GM21825 (cell line): ENCODE data around the gene CSNK2B.
A peak's percentile ranks its signal among the peaks of the same experiment; 100 is the strongest.
"Not testable (repeated sequence)": the region's sequence is repeated elsewhere in the genome, so short reads cannot be mapped to it uniquely, and the experiment has no call there.

ENCODE experiments used
- ATAC-seq: cut with Tn5 transposase; IDR thresholded peaks from one replicate; pipeline ENCODE4 v1.9.1; 2021; ENCODE audit warnings: mild to moderate bottlenecking, moderate library complexity; ENCODE audit not compliant: unreplicated experiment

The CSNK2B gene

DNA sequence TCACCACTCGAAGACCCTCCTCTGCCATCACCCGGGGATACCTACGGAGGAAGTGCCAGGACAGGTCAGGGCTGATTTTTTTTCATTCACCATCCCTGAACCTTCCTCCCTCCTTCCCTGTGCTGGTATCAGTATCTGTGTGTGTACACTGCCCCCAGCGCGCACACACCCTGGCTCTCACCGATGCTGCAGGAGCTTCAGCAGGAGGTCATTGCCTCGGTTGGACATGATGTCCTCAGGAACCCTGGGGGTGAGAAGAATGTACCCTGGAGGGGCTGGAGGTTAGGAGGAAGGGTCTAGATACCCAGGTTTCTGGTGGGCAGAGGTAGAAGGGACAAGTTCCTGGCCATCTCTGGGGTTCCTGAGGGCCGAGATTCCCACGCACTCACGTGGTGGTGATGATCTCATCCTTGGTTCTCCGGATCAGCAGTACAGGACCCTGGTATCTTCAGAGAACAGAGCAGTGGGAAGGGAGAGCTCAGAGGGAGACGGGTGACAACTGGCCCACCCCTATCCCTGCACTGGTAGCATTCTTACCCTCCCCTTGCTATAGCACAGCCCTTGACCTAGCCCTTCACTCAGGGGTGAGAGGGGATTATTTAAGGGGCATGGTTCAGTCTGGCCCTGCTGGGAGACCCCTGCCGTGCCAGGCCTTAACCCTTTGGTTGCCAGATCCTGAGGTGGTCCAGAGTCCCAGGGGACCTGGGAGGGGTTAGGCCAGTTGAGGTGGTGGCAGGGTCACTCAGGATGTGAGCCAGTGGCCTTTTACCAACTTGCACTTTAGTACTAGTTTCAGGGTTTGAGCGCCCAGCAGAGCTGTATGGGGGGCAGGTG is 22.2 kb downstream of the CSNK2B start:
- ATAC-seq = no peak

DNA sequence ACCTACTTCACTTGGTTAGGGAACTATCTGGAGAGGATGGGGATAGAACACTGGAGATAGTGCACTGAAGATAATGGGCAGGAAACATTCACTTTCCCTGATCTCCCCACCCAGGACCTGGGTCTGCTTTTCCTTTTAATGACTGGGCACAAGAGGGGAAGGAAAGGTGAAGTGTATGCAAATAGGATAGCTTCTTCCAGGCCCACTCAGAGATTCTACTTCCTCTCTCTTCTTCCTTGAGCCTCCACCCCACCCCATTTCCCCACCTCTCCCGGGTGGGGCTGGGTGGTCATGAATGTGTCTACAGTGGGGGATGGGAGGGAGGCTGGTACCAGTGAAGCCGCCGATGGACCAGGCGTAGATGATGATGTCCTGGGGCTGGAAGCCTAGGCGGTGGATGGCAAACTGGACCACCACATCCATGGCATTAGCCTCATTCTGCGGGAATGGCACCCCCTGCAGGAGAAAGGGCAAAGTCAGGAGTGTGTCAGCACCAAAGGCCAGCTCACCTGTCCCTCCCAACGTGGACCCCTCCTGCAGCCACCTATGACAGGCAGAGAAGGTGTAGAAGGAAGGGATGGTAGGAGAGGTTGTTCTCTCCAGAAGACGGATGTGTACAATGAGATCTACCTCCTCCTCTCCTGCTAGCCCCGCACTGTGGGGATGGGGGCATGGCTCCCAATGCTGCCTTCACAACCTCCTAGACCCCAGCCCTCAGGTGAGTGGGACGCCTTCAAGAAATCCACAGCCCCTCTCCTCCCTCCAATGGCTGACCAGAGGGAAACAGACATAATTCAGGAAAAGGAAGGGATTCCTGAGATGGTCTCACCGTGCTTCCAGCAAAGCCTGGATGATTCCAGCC is 23.6 kb downstream of the CSNK2B start:
- no peak for ATAC-seq

DNA sequence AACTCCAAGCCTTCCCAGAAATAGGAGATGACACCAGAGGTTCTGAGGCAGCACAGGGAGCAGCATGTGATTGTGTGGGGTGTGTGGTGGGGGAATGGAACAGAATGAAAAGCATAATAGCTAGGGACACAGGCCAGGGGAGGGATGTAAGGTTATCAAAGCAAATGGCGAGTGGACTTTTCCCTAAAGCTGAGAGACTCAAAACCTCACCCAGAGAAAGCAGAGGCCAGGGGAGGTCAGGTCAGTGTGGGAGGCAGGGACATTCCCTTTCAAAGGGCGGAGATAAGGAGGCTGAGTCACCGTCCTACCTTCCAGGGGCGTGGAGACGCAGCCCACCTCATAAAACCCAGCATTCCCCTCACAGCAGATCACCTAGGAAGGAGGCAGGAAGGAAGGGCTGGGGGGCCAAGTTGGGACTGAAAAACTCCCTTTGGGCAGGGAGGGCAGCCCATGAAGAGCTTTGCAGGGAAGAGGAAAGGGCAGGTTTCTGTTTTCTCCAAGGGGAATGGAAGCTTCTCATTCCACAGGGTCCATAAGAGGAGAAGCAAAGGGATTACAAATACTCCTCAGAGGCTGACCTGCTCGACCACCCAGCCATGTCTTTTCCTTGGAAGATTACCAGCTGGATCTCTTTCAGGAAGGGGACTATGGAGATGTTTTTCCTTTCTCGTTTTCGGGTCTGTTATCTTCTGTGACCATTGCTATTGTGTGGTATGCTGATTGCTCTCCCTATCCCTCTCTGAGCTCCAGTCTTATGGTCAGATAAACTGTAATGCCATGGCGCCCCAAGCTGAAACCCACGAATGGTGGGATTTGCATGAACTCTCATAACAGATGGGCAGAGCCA is 24.6 kb downstream of the CSNK2B start:
- no peak for ATAC-seq

DNA sequence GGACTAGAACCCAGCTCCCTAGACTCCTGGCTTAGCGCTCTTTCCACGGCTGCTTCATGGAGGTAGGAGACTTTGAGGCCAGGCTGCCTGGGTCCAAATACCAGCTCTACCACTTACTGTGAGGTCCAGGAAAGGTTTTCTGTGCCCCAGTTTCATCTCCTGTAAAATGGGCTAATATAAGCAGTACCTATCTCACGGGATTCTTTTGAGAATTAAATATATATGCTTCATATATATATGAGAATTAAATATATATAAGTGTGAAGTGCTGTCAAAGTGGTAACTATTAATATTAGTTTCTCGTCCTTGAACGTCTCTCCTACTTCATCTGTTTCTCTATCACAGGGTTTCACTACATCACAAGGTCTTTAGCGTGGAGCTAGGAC is 25.2 kb downstream of the CSNK2B start:
- no peak for ATAC-seq

DNA sequence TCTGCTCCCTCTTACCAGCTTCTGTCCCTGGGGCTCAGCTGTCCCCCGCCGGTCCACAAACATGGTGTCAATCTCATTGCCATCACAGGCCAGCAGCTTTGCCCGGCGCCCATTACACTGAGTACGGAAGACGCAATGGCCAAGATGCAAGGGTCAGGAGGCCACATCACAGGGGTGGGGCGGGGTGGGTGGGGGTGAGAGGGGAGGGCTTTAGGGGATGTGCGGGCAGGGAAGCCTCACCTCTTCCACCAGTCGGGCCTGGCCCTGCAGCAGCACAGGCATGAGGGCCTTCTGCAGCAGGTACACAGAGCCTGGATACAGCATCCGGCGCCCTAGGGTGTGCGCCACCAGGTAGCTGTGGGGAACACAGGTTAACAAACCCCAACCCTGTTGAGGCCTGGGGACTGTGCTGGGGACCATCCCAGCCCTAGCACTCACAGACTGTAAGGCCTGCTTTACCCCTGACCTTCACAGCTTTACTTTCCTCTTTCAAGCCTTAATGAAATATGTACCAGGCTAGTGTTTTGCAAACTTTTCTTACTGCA is 25.8 kb downstream of the CSNK2B start:
- no peak for ATAC-seq

DNA sequence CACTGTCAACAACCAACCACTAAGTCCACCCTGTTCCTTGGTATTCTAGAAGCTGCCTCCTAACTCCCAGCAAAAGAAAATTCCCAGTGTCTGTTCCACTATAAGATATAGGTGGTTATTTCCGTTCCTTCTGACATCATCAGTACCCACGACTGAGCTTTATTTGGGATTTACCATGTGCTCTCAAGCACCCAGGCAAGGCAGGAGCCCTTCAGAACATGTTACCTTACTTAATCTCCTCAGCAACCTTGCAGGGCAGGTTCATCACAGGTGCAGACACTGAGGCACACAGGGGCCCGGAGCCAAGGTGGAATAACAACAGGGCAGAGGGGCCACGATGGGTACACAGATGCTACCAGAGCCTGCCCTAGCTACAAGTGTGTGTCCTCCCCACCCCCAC is 26.5 kb downstream of the CSNK2B start:
- ATAC-seq = no peak

DNA sequence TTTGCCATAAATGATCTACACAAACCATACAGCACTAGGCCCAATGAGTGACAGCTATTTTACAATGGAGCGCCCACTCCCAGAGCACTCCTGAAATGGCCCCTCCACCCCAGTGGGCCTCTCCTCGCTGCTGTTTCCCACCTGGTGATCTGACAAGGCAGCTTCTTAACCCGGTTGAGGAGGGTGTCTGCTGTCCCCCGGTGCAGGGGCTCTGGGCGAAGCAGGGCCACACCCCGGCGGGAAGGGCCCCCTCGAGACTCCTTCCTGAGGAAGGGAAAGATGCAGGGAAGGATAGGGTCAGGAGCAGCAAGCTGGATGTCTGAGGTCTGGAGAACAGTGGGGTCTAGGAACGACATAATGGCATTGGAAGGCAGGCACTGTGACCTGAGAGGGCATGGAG is 27.0 kb downstream of the CSNK2B start:
- ATAC-seq = no peak

DNA sequence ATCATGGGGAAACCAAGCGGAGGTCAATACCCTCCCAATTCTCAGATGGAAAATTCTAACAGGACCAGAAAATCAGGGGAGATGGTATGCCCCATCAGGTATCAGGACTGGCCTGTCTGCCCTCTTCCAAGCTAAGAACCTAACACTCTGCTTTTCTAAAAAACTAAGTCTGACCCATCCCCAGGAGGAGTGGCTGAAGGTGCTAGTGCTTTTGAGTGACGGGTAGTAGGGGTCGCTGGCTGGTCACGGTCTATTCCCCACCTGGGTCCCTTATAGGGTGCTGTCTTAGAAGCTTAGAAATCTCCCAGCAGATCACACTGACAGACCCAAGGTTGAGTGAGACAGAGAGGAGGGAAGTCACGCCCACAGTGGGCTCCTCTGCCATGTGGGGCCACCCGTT is 27.7 kb downstream of the CSNK2B start:
- ATAC-seq = no peak

DNA sequence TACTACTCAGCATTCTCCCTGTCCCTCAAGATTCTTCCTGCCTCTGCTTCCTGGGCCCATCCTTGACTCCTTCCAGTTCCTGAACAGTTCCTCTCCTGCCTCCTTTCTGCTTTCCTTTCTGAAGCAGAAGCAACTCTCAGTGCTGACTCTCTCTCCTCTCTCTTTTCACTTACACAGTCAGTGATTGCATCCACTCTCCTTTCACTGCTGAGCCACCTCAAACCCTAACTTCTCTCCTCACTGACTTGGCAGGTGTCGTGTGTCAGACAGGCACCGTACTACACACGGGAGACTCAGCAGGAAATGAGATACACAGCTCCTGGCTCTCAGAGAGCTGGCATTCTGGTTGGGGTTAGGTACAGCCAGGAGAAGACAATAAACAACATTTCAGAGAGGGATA is 31.7 kb downstream of the CSNK2B start:
- no peak for ATAC-seq

DNA sequence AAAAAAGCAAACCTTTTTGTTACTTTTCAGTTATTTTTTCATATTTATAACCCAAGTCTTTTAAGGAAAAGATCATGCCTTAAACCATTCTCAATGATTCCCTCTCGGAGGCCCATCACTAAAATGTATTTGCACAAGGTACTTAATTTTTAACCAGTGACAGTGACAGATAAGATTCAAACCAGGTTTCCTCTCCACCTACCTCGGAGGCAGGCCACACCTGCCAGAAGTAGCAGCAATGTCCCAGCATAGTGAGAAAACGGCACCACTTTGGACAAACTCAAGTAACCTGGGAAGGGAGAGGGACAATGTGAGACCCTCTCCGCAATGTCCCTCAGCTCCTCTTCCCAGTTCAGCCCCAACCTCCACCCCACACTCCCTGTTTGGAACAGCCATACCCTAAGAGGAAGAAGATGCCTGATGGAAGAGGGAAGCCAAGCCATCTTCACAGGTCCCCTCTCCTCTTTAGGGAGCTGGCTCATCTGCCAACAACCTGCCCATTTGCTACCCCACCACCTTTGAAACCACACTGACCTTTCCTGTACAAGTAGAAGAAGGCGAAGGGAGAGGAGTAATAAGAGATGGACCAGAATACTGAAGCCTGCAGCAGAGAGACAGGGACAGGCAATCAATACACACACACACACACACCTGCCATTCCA is 35.0 kb downstream of the CSNK2B start:
- no peak for ATAC-seq

DNA sequence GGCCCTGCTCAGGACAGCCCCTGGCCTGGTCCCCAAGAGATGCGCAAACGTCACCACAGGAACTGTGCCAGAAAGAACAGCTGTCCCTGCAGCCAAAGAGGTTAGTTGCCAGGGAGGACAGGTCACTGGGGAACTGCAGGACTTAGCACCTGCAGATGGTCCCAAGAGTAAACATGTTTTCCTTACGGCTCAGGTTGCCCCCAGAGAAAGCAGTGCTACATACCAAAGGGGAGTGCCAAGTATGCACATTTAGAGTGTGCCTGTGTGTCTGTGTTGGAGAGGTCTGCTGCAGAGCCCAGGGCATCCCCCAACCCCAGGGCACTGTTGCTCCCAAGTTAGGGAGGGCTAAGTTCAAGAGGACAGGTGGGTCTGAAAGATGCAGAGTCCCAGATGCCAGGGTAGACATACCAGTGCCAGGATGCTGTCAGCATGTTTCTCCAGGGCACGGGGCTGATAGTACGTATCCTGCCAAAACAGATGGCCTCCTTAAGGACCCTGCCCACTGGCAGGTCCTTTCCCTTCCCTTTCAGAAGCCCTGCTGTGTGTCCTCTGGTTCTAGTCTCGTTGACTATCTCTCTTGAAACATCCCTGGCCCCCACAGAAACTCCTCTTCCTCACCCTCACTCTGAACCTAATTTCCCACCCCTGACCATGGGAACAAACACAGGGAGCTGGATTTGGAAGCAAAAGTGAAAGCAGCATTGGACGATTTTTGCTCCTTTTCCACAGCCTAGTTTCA is 36.0 kb downstream of the CSNK2B start:
- ATAC-seq = no peak

DNA sequence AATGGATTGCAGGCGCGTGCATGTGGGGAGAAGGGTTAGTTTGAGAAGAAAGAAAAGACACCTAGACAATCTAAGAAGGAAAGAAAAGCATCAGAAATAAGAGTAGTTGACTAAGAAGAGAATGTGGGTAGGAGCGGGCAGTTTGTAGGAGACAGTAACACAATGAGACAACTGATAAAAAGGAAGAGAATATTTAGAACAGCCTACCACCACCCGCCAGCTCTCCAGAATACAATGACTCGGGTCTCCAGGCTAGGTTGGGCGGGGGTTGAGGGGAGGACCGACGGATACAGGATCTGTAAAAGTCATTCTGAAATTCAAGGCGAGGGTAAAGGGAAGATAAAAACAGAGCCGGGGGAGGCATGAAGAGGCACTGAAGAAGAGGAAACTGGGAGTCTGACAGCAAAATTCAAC is 36.5 kb downstream of the CSNK2B start:
- no peak for ATAC-seq

DNA sequence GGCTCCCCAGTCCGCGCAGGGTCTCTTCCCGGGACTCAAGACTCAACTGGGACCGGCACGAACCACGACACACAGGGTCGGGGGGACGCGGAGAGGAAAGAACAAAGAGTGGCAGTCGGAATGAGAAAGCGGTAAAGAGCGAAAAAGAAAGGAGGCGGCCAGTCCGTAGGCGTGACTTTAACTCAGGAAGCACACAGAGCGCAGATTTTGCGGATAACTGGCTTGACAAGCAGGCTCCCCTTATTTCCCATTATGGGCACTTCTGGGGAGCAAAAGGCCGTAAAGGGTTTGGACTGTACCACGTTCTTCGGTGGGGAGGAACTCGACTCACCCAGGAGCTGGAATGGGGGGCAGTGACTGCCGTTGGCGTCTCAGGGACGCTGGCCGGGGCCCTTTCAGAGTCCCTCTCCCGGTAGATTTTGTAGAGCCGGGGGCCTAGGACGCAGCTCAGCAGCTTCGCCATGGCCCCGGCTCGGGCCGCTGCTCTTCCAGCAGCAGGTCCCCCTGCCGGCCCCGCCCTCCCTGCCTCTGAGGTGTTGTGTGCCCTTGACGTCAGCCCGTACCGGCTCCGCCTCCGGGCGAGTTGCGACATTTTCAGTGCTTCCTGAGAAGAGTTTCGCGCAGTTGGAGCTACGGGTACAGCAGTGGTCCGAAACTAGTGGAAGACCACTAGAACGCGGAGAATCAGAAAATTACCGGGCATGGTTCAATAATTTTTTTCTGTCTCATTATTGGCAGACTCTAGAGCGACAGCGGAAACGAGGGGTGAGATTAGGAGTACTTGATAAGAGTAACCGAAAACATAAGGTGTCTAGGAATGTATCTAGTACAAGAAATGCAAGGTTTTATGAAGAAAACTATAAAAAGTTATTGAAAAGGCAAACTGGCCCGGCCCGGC is 37.2 kb downstream of the CSNK2B start, which contains the start of gene ABHD16A:
TSS of gene ABHD16A (minus strand) at position 506 of the 898 bp plus-strand sequence. CDS start at position 463, 43 bp downstream.
- ATAC-seq = peak; percentile 89

DNA sequence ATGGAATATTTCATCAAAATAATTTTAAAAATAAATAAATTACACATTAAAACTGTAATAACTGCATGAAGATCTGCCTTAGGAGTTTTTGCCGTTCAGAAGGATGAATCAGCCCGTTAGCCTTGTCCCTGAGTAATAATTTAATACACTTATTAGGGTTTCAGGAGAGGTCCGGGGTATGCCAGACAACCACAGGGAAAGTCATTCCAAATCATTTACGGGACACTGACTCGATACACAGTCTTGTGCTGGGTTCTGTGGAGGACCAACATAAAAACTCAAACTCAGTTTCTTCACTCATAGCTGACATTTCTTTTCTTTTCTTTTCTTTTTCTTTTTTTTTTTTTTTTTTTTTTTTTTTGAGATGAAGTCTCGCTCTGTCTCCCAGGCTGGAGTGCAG is 40.1 kb downstream of the CSNK2B start:
- no peak for ATAC-seq

DNA sequence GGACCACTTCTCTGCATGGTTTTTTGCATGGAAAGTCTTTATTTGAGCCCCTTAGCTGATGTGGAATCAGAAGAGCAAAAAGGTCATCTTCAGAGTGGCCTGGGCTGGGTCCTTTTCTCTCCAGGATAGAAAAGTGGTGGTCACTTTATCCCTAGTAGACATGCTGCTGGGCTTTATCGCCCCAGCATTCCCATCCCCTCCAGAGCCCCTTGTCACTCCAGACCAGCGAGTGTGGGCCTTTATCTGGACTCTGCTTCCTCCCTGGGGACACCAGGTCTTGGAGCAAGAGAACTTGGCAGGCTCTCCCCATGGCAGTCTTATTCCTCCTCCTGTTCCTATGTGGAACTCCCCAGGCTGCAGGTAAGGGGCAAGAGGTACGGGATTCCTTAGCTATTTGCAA is 40.7 kb downstream of the CSNK2B start, which contains the start of gene LY6G6F:
TSS of gene LY6G6F (plus strand) at position 268 of the 400 bp plus-strand sequence. CDS start at position 309, 41 bp downstream.
- ATAC-seq = no peak

DNA sequence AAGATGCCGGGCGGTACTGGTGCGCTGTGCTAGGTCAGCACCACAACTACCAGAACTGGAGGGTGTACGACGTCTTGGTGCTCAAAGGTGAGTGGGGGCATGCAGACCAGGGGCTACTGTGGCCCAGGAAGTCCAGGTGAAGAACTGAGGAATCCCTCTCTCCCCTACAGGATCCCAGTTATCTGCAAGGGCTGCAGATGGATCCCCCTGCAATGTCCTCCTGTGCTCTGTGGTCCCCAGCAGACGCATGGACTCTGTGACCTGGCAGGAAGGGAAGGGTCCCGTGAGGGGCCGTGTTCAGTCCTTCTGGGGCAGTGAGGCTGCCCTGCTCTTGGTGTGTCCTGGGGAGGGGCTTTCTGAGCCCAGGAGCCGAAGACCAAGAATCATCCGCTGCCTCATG is 41.8 kb downstream of the CSNK2B start:
- ATAC-seq = no peak

DNA sequence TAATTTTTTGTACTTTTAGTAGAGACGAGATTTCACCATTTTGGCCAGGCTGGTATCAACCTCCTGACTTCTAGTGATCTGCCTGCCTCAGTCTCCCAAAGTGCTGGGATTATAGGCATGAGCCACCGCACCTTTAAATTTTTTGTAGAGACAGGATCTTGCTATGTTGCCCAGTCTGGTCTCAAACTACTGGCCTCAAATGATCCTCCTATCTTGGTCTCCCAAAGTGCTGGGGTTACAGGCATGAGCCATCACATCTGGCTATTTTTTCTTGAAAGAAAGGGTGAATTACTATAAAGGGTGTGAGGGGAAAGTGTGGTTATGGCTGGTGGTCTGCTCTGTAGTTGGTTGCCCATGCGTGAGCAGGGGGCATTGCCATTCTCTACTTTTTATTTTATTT is 42.3 kb downstream of the CSNK2B start:
- no peak for ATAC-seq

DNA sequence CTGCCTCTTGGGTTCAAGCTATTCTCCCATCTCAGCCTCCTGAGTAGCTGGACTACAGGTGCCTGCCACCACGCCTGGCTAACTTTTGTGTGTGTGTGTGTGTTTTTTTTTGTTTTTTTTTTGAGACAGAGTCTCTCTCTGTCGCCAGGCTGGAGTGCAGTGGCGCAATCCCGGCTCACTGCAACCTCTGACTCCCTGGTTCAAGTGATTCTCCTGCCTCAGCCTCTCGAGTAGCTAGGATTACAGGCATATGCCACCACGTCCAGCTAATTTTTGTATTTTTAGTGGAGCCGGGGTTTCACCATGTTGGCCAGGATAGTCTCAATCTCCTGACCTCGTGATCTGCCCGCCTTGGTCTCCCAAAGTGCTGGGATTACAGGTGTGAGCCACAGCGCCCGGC is 43.3 kb downstream of the CSNK2B start:
- ATAC-seq = not testable (repeated sequence)
